ENCODE measurements around the gene LRIT2. TPM values are rescaled to one million over a fixed set of nuclear protein-coding genes. Genes with fewer than 3 reads are reported as not detected.

The LRIT2 gene
- total and polyA plus RNA-seq, 9 of the 15 experiments (the other 6 are each of a cell fraction or from before 2014, with no cell fraction given): not detected

DNA sequence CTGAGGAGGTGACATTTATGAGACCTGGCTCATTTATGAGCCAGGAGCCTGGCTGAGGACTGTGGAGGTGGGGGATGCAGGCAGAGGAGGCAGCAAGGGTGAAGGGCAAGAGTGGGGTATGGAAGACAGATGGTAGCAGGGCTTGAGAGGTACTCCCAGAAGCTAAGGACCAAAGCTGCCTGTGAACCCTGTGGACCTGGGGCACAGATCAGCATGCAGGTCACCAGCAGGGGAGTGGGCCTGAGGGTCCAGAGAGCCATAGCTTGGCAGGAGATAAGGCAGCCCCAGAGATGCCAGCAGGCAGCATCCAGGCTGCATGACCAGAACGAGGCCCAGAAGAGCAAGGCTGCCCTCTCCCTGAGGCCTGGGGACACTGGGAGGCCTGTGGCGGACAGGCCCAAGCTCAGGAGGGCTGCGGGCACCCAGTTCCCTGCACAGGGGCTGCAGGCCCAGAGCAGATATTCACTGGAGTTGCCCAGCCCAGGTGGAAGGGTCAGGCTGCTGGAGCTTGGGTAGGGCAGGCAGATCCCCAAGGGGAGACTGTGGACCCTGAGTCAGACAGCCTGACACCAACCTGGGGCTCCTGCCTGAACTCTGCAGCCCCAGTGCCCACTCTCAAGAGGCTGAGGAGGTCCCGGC lies 48.4 kb downstream of the LRIT2 start (continued):
- TF ChIP-seq PATZ1 (CRISPR knock-in tag; IDR thresholded peaks at IDR 0.05; ENCODE audit: borderline replicate concordance) (no peak), ZNF134 (CRISPR knock-in tag; conservative IDR thresholded peaks at IDR 0.05) (no peak)

GRCh38 chr10:84176351-84176750 lies 49.0 kb downstream of the LRIT2 start:
- intact Hi-C loops (cut with micrococcal nuclease) (no loop called here), in situ Hi-C loops (cut with MboI) (no loop called here)
- H3K4me2 ChIP-seq (ENCODE audit: insufficient read depth, low read length): no peak overlapping the region
- BruUV-seq (replicated peaks): no TSS peak
- H2AFZ ChIP-seq (ENCODE audit: low read depth, low read length): no peak overlapping the region
- DNase-seq (ENCODE audit: extremely low read depth in 1 of 4, low spot score in 3 of 4): no peak
- H3K79me2 ChIP-seq (ENCODE audit: control insufficient read depth, insufficient read depth, low read length): no peaks in the 10 kb centered on the region
- H4K20me1 ChIP-seq (replicated peaks; ENCODE audit: control insufficient read depth, insufficient read depth, low read length): no peaks in the 10 kb centered on the region; the same call in 1 of the 2 replicates
- H3K9ac ChIP-seq (ENCODE audit: insufficient read depth in 1 of 2, low read depth in 2 of 2, low read length in 2 of 2): no peak overlapping the region
- H3K9me3 ChIP-seq (replicated peaks; ENCODE audit: control insufficient read depth, insufficient read depth, low read depth, low read length): no peaks in the 10 kb centered on the region
- H3K4me1 ChIP-seq (replicated peaks in 1 of 2; ENCODE audit: control insufficient read depth in 2 of 2, insufficient read depth in 2 of 2, low read length in 2 of 2): no peaks in the 10 kb centered on the region; a peak in 1 of 5 replicates
- peaks cover 26 to 33% of the 10 kb centered on the region in 2 experiments; a peak in 4 of 5 replicates for H3K27me3 ChIP-seq (ENCODE audit: control insufficient read depth in 2 of 2, insufficient read depth in 2 of 2, low read length in 2 of 2)
- no peak for ATAC-seq
- POLR2A ChIA-PET: no interaction called here
- WGBS (ENCODE audit: insufficient coverage, low coverage, missing lambda C conversion rate): 0% methylated on average over 4 of the region's 4 CpGs
- CTCF ChIA-PET (ENCODE audit: low intra/inter-chr PET ratio): no interaction called here
- no peak overlapping the region for H3K27ac ChIP-seq (ENCODE audit: extremely low read depth, low read depth, low read length)
- no peaks in the 10 kb centered on the region for H3K9me1 ChIP-seq (ENCODE audit: control insufficient read depth, insufficient read depth, low read length)
- H3K36me3 ChIP-seq (ENCODE audit: control insufficient read depth, insufficient read depth, low read length): no peaks in the 10 kb centered on the region
- FAIRE-seq: no peak
- H3K4me3 ChIP-seq: no peak overlapping the region
- TF ChIP-seq GTF2A2 (tag; IDR thresholded peaks at IDR 0.05) (no peak), ZNF197 (CRISPR knock-in tag; IDR thresholded peaks at IDR 0.05; ENCODE audit: low read depth) (no peak), ZNF583 (CRISPR knock-in tag; IDR thresholded peaks at IDR 0.05) (no peak), ZNF644 (tag; IDR thresholded peaks at IDR 0.05; ENCODE audit: low read depth) (no peak), MLLT1 (IDR thresholded peaks at IDR 0.05) (no peak), CAMTA2 (CRISPR knock-in tag; conservative IDR thresholded peaks at IDR 0.05) (no peak)
- TF ChIP-seq, protein P1, sequence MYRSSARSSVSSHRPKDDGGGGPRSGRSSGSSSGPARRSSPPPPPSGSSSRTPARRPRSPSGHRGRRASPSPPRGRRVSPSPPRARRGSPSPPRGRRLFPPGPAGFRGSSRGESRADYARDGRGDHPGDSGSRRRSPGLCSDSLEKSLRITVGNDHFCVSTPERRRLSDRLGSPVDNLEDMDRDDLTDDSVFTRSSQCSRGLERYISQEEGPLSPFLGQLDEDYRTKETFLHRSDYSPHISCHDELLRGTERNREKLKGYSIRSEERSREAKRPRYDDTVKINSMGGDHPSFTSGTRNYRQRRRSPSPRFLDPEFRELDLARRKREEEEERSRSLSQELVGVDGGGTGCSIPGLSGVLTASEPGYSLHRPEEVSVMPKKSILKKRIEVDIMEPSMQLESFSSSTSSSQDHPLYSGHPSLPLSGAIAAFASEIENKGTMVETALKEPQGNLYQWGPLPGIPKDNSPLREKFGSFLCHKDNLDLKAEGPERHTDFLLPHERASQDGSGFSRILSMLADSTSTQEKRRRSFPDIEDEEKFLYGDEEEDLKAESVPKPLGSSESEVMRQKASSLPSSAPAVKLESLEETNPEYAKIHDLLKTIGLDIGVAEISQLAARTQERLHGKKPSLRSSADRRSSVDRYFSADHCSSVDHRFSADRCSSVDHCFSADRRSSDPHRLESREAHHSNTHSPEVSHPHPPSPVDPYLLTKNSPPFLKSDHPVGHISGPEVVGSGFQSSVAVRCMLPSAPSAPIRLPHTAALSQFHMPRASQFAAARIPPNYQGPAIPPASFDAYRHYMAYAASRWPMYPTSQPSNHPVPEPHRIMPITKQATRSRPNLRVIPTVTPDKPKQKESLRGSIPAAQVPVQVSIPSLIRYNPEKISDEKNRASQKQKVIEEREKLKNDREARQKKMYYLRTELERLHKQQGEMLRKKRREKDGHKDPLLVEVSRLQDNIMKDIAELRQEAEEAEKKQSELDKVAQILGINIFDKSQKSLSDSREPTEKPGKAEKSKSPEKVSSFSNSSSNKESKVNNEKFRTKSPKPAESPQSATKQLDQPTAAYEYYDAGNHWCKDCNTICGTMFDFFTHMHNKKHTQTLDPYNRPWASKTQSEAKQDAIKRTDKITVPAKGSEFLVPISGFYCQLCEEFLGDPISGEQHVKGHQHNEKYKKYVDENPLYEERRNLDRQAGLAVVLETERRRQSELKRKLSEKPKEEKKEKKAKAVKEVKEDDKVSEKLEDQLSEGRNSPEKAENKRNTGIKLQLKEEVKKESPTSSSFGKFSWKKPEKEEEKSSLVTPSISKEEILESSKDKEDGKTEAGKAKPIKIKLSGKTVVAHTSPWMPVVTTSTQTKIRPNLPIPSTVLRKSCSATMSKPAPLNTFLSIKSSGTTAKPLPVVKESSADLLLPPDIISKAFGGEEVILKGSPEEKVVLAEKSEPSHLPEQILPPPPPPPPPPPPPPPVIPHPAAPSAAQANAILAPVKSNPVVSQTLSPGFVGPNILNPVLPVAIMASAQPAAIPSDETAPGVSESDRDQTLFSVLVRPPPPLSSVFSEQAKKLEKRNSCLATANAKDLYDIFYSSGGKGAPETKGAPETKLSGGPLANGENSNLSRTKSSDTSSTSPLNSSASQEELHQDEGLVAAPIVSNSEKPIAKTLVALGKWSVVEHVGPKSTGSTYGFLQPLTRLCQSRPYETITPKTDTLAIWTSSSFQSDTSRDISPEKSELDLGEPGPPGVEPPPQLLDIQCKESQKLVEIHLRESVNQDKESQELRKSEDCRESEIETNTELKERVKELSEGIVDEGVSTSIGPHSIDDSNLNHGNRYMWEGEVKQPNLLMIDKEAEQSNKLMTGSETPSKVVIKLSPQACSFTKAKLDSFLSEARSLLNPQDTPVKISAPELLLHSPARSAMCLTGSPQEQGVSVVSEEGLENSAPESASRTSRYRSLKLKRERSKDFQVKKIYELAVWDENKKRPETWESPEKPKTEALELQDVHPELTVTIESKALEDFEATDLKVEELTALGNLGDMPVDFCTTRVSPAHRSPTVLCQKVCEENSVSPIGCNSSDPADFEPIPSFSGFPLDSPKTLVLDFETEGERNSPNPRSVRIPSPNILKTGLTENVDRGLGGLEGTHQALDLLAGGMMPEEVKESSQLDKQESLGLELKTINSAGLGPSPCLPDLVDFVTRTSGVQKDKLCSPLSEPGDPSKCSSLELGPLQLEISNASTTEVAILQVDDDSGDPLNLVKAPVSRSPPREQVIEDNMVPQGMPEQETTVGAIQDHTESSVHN (IDR thresholded peaks at IDR 0.05; ENCODE audit: borderline replicate concordance in 1 of 2, low read depth in 1 of 2): no peak

Data from K562 (cell line).